NCI-H69 (cell line): ENCODE data around the gene EGR2.
"Not testable (repeated sequence)": the region's sequence is repeated elsewhere in the genome, so short reads cannot be mapped to it uniquely, and the experiment has no call there.

Source experiments
- DNase-seq: peaks from one replicate; lab custom pipeline; 2025; lab: John Stamatoyannopoulos, UW

EGR2 gene

GRCh38 chr10:62794306-62794705, 21.9 kb downstream of the EGR2 start:
- no peak for DNase-seq

- DNase-seq, result no peak
These were observed 23.9 kb downstream of the EGR2 start for GRCh38 chr10:62792261-62792660.

DNA sequence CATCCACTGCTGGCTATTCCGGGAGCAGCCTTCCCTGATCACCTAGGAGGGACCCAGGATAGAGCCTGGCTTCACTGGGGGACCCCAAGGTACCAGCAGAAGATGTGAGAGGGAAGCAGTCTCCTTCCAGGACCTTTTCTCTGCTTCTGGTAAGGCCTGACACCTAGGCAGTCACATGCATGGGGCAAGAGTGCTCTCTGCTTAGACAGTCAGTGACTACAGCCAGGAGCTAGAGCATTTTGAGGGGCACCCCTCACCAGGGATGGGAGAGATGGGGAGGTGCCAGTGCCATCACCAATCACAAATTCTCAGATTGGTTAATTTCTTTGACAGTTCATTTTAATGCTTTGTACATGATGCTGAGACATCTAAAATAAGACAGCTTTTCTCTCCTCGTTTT, 25.6 kb downstream of the EGR2 start:
- no peak for DNase-seq

DNA sequence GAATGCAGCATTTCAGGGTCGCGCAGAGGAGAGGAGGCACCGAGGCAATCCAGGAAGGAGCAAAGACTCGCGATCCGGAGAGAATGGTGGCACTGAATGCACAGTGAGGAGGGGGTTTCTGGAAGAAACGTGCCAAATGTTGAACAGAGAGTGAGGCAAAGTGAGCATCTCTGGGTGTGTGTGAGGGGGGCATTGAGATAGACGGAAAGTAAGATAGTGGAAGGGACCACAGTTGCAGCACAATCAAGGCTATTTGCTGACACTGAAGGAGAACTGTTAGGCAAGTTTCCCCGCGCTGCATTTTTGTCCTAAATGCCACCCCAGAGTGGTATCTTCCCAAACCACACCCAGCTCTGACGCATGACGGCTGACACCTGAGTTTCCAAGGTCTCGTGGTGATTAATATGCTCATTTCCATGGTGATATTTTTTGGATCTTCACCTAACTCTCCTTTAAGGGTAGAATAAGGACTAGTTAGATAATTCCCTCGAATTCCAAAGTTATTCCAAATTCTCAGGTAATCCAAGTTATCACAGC, 26.1 kb downstream of the EGR2 start:
- DNase-seq, result no peak

- DNase-seq, result no peak
These were observed 27.2 kb downstream of the EGR2 start for GRCh38 chr10:62788861-62789467.

GRCh38 chr10:62788285-62788684, 27.9 kb downstream of the EGR2 start:
- DNase-seq, result not testable (repeated sequence)

DNA sequence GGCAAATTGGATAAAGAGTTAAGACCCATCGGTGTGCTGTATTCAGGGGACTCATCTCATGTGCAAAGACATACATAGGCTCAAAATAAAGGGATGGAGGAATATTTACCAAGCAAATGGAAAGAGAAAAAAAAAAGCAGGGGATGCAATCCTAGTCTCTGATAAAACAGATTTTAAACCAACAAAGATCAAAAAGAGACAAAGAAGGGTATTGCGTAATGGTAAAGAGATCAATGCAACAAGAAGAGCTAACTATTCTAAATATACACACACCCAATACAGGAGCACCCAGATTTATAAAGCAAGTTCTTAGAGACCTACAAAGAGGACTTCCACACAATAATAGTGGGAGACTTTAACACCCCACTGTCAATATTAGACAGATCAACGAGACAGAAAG, 31.6 kb downstream of the EGR2 start:
- not testable (repeated sequence) for DNase-seq

- peak; percentile 33 for DNase-seq
These were observed 36.5 kb downstream of the EGR2 start for GRCh38 chr10:62779487-62780248.

DNA sequence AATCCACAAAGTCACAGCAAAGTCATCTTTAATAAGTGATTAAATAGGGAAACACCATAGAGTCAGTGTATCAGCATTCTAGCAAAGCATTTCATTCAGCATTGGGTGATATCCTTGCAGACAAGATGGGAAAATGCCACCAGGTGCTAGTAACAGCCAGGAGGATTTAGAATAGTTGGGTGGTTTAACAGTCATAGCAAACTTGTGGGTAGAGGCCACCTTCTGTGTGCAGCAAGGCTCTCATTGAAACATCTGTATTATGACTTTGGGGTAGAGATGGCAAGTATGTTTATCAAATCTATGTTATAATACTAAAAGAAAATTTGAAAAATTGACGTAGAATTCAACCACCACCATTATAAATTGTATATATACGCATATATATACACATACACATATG, 38.0 kb downstream of the EGR2 start:
- no peak for DNase-seq

DNA sequence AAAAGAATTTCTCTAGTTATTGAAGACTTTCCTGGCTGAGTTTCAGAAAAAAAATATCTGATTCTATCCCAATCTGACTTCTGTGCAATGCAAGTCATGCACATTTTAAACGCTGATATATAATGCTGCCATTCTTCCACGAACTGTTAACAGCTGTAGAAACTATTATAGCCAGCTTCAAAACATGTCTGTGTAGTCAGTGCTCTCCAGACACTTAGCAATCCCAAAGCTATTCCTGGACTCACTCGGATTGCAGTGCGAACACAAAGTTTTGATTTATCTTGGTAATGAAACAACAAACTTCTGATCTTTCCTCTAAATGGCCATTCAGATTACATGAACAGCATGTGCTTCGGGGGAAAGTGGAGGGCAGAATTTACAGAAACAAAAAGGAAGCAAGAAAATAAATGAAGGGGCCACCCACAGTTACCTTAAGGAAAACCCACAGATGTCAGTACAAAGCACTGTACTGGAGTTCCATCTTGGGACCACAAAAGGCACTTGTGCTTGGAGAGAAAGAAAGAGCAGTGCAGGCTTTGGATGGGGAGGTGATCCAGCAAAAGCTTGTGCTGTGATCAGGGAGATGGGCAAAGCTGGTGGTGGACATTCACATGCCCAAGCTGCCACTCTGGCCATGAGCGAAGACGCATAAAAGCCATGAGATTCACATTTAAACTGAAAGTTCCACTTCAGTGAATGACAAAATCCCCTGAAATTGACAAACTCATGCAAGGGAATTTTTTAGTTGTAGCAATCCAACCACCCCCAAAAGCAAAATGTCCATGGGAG, 43.8 kb downstream of the EGR2 start:
- no peak for DNase-seq

- peak; percentile 0 for DNase-seq
These were observed 46.5 kb downstream of the EGR2 start for GRCh38 chr10:62769574-62770242.

GRCh38 chr10:62766386-62766785, 49.8 kb downstream of the EGR2 start:
- no peak for DNase-seq

DNA sequence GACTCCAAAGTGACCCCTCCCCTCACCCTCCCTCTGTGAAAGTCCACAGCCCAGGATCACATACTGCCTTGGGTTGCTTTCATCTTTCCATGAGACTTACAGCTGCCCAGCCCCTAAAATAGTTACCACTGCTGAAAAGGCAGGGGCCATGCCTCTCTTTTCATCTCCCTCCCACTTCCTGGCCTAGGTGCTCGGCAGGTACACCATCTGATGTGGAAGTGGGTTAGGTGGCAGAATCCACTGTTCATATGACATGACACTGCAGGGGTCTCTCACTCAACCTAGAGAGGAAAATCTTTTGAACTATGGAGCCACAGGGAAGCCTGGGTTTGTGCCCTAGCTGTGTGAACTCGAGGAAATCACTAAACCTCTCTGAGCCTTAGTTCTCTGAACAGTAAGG, 50.4 kb downstream of the EGR2 start:
- DNase-seq, result no peak

GRCh38 chr10:62764011-62764410, 52.2 kb downstream of the EGR2 start:
- no peak for DNase-seq

DNA sequence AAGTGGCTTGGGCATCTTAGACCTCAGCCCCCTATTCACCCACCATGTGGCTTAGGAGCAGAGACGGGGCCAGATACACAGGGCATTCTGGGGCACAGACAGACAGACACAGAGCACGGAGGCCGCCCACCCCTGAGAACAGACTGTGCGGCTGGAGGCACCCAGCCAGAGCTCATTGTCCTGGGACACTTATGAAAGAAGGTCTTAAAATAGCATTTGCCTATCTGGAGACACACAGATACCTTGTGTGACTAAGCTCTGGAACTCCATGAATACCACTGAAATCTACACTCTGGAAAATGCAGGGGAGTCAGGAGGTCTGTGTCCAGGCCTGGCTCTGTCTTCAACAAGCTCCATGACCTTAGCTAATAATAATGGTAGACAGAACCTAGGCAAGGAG, 53.0 kb downstream of the EGR2 start:
- no peak for DNase-seq
